HuH-7.5 (cell line): ENCODE results near the gene SLC51B.
"Not testable (repeated sequence)": the region's sequence is repeated elsewhere in the genome, so short reads cannot be mapped to it uniquely, and the experiment has no call there.

Experiments used
- DNase-seq: peaks from one replicate; pipeline ENCODE4 v3.0.0; 2011; ENCODE audit warnings: low spot score

Gene SLC51B

GRCh38 chr15:65066635-65067316 is 21.6 kb downstream of the SLC51B start:
- DNase-seq, result no peak

GRCh38 chr15:65067317-65067644 is 22.1 kb downstream of the SLC51B start:
- no peak for DNase-seq

- DNase-seq, result peak; percentile 71
These were observed 22.6 kb downstream of the SLC51B start, which contains the start of gene RASL12 for GRCh38 chr15:65067645-65068402. TSS of gene RASL12 (minus strand) at chr15:65067991. CDS start at chr15:65067835, 156 bp downstream.

GRCh38 chr15:65068403-65068788 is 23.2 kb downstream of the SLC51B start:
- DNase-seq, result no peak

- DNase-seq, result no peak
These were observed 24.0 kb downstream of the SLC51B start for GRCh38 chr15:65069179-65069578.

GRCh38 chr15:65069779-65070546 is 24.8 kb downstream of the SLC51B start:
- DNase-seq, result no peak

- DNase-seq, result no peak
These were observed 26.2 kb downstream of the SLC51B start for GRCh38 chr15:65071381-65071811.

- DNase-seq, result no peak
These were observed 26.8 kb downstream of the SLC51B start for GRCh38 chr15:65072027-65072426.

GRCh38 chr15:65072617-65073016 is 27.4 kb downstream of the SLC51B start:
- no peak for DNase-seq

GRCh38 chr15:65074946-65075345 is 29.8 kb downstream of the SLC51B start:
- DNase-seq, result not testable (repeated sequence)

- not testable (repeated sequence) for DNase-seq
These were observed 30.6 kb downstream of the SLC51B start for GRCh38 chr15:65075607-65076395.

- DNase-seq, result no peak
These were observed 31.5 kb downstream of the SLC51B start, which contains the start of gene KBTBD13 for GRCh38 chr15:65076486-65077290. TSS of gene KBTBD13 (plus strand) at chr15:65076746. CDS start at chr15:65076816, 70 bp downstream.

- DNase-seq, result no peak
These were observed 32.2 kb downstream of the SLC51B start for GRCh38 chr15:65077291-65077980.

GRCh38 chr15:65077981-65078352 is 32.8 kb downstream of the SLC51B start:
- no peak for DNase-seq

GRCh38 chr15:65079580-65079979 is 34.4 kb downstream of the SLC51B start:
- no peak for DNase-seq

GRCh38 chr15:65081270-65081669 is 36.1 kb downstream of the SLC51B start:
- no peak for DNase-seq

- no peak for DNase-seq
These were observed 36.6 kb downstream of the SLC51B start for GRCh38 chr15:65081758-65082157.

- no peak for DNase-seq
These were observed 37.2 kb downstream of the SLC51B start for GRCh38 chr15:65082303-65082953.

- no peak for DNase-seq
These were observed 38.1 kb downstream of the SLC51B start for GRCh38 chr15:65083262-65083701.
